ENCODE results near the gene SENP2.
"Not testable (repeated sequence)": the region's sequence is repeated elsewhere in the genome, so short reads cannot be mapped to it uniquely, and the experiment has no call there.

SENP2 gene

DNA sequence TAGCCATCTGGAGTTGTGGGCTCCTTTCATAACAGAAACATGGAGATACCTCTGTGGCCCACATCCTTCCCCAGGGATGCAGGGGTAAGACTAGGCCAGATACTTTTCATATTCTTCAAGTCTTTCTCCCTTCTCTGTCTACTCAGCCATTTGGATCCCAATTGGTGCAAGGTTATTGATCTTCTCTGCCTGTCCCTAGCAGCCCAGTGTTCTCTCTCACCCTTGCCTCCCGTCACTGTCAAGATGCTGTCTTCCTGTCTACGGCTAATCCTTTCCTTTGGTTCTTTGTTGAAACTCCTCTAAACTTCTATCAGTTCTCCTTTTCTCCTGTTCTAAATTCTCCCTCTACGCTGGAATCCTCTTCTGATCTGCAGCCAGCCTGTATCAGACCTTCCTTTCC is 51.3 kb downstream of the SENP2 start:
- no peaks in the 10 kb centered on the region for H3K9me3 ChIP-seq (replicated peaks; ENCODE audit: insufficient read depth, low read length)
- no peaks in the 10 kb centered on the region for H3K27me3 ChIP-seq (replicated peaks; ENCODE audit: insufficient read depth, low read length)
- no peak overlapping the region for H3K27ac ChIP-seq (ENCODE audit: low read length)
- H2AFZ ChIP-seq (ENCODE audit: low read length): no peak overlapping the region
- H3K9me2 ChIP-seq (replicated peaks; ENCODE audit: insufficient read depth, low read length): no peaks in the 10 kb centered on the region
- no peak for DNase-seq
- TF ChIP-seq EZH2phosphoT487 (IDR thresholded peaks at IDR 0.05; ENCODE audit: low read length) (no peak), EZH2 (optimal IDR thresholded peaks at IDR 0.05; ENCODE audit: low read depth, low read length) (no peak)
- TF ChIP-seq, protein P1, sequence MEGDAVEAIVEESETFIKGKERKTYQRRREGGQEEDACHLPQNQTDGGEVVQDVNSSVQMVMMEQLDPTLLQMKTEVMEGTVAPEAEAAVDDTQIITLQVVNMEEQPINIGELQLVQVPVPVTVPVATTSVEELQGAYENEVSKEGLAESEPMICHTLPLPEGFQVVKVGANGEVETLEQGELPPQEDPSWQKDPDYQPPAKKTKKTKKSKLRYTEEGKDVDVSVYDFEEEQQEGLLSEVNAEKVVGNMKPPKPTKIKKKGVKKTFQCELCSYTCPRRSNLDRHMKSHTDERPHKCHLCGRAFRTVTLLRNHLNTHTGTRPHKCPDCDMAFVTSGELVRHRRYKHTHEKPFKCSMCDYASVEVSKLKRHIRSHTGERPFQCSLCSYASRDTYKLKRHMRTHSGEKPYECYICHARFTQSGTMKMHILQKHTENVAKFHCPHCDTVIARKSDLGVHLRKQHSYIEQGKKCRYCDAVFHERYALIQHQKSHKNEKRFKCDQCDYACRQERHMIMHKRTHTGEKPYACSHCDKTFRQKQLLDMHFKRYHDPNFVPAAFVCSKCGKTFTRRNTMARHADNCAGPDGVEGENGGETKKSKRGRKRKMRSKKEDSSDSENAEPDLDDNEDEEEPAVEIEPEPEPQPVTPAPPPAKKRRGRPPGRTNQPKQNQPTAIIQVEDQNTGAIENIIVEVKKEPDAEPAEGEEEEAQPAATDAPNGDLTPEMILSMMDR (IDR thresholded peaks at IDR 0.05; ENCODE audit: low read length): no peak
- H3K9ac ChIP-seq (ENCODE audit: low read length): no peak overlapping the region
- no peaks in the 10 kb centered on the region for H3K36me3 ChIP-seq (replicated peaks; ENCODE audit: insufficient read depth, low read length)
- peaks cover 5% of the 10 kb centered on the region; the same call in 1 of the 2 replicates for H3K4me1 ChIP-seq (ENCODE audit: low read length)
- no peak overlapping the region for H3K4me3 ChIP-seq (ENCODE audit: low read length)
- 0 out of 2 replicates have a peak, but pooled peaks cover 3% of the 10 kb centered on the region for H3F3A ChIP-seq (ENCODE audit: insufficient read depth, low read length)
- H3K79me2 ChIP-seq (ENCODE audit: low read length): no peaks in the 10 kb centered on the region
- H3K4me2 ChIP-seq (ENCODE audit: low read depth, low read length): no peak overlapping the region
- no peaks in the 10 kb centered on the region for H4K20me1 ChIP-seq (ENCODE audit: insufficient read depth, low read length)

DNA sequence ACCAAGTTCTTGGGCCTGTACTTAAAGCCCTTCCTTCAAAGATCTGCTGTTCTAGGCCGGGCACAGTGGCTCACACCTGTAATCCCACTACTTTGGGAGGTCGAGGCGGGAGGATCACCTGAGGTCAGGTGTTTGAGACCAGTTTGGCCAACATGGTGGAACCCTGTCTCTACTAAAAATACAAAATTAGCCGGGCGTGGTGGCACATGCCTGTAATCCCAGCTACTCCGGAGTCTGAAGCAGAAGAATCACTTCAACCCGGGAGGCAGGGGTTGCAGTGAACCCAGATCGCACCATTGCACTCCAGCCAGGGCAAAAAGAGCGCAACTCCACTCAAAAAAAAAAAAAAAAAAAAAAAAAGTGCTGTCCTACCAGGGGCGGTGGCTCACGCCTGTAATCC is 52.6 kb downstream of the SENP2 start:
- not testable (repeated sequence) for DNase-seq; H3F3A ChIP-seq (ENCODE audit: insufficient read depth, low read length); H3K9ac ChIP-seq (ENCODE audit: low read length); H4K20me1 ChIP-seq (ENCODE audit: insufficient read depth, low read length); H3K4me3 ChIP-seq (ENCODE audit: low read length); H3K27ac ChIP-seq (ENCODE audit: low read length); H2AFZ ChIP-seq (ENCODE audit: low read length); H3K9me2 ChIP-seq (replicated peaks; ENCODE audit: insufficient read depth, low read length); H3K4me1 ChIP-seq (ENCODE audit: low read length); H3K4me2 ChIP-seq (ENCODE audit: low read depth, low read length); H3K36me3 ChIP-seq (replicated peaks; ENCODE audit: insufficient read depth, low read length); H3K79me2 ChIP-seq (ENCODE audit: low read length); H3K9me3 ChIP-seq (replicated peaks; ENCODE audit: insufficient read depth, low read length); H3K27me3 ChIP-seq (replicated peaks; ENCODE audit: insufficient read depth, low read length)

DNA sequence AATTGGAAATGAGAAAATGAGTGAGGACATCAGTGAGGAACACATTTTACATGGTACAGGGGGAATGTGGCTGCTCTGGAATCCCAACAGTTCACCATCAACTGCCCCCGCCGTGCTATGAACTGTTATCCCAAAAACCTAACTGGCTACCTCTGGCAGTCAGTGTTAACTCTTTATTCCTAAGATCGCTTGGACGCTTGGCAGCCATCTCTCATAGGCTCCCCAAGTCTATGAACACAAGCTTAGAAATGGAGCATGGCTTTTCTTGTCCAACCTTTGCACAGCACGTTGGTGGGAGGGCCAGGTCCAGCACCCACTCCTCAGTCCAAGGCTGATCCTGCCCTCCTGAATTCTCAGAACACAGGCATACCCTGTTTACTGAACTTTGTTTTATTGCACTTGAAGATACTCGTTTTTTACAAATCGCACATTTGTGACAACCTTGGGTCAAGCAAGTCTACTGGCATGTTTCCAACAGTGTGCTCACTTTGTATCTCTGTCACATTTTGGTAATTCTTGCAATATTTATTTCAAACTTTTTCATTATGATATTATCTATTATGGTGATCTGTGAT is 53.6 kb downstream of the SENP2 start:
- H3K27me3 ChIP-seq (replicated peaks; ENCODE audit: insufficient read depth, low read length): no peaks in the 10 kb centered on the region
- H2AFZ ChIP-seq (ENCODE audit: low read length): no peak overlapping the region
- DNase-seq: no peak
- no peaks in the 10 kb centered on the region for H4K20me1 ChIP-seq (ENCODE audit: insufficient read depth, low read length)
- H3K4me3 ChIP-seq (ENCODE audit: low read length): no peak overlapping the region
- no peaks in the 10 kb centered on the region for H3K79me2 ChIP-seq (ENCODE audit: low read length)
- H3K36me3 ChIP-seq (replicated peaks; ENCODE audit: insufficient read depth, low read length): no peaks in the 10 kb centered on the region
- H3K4me1 ChIP-seq (ENCODE audit: low read length): peaks cover 5% of the 10 kb centered on the region; the same call in 1 of the 2 replicates
- TF ChIP-seq, protein P1 (IDR thresholded peaks at IDR 0.05; ENCODE audit: low read length): no peak
- TF ChIP-seq EZH2phosphoT487 (IDR thresholded peaks at IDR 0.05; ENCODE audit: low read length) (no peak), EZH2 (optimal IDR thresholded peaks at IDR 0.05; ENCODE audit: low read depth, low read length) (no peak)
- H3K9me2 ChIP-seq (replicated peaks; ENCODE audit: insufficient read depth, low read length): no peaks in the 10 kb centered on the region
- H3K4me2 ChIP-seq (ENCODE audit: low read depth, low read length): no peak overlapping the region
- H3K9ac ChIP-seq (ENCODE audit: low read length): no peak overlapping the region
- H3K9me3 ChIP-seq (replicated peaks; ENCODE audit: insufficient read depth, low read length): no peaks in the 10 kb centered on the region
- 0 out of 2 replicates have a peak, but pooled peaks cover 3% of the 10 kb centered on the region for H3F3A ChIP-seq (ENCODE audit: insufficient read depth, low read length)
- no peak overlapping the region for H3K27ac ChIP-seq (ENCODE audit: low read length)

DNA sequence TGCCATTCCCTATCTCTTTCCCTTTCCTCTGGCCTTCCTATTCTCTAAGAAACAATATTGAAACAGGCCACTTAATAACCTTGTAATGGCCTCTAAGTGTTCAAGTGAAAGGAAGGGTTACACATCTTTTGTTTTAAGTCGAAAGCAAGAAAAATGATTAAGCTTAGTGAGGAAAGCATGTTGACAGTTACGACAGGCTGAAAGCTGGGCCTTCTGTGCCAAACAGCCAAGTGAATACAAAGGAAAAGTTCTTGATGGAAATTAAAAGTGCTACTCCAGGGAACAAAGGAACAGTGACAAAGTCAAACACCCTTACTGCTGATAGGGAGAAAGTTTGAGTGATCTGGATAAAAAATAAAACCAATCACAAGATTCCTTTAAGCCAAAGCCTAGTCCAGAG is 54.2 kb downstream of the SENP2 start:
- peaks cover 2% of the 10 kb centered on the region; the same call in 1 of the 2 replicates for H3K4me1 ChIP-seq (ENCODE audit: low read length)
- no peak for DNase-seq
- no peak overlapping the region for H2AFZ ChIP-seq (ENCODE audit: low read length)
- H3K27ac ChIP-seq (ENCODE audit: low read length): no peak overlapping the region
- no peak overlapping the region for H3K4me2 ChIP-seq (ENCODE audit: low read depth, low read length)
- no peak overlapping the region for H3K4me3 ChIP-seq (ENCODE audit: low read length)
- H3K9me3 ChIP-seq (replicated peaks; ENCODE audit: insufficient read depth, low read length): no peaks in the 10 kb centered on the region
- no peaks in the 10 kb centered on the region for H3K36me3 ChIP-seq (replicated peaks; ENCODE audit: insufficient read depth, low read length)
- H3K9ac ChIP-seq (ENCODE audit: low read length): no peak overlapping the region
- no peak for TF ChIP-seq EZH2phosphoT487 (IDR thresholded peaks at IDR 0.05; ENCODE audit: low read length)
- TF ChIP-seq, protein P1 (IDR thresholded peaks at IDR 0.05; ENCODE audit: low read length): no peak
- no peak for TF ChIP-seq EZH2 (optimal IDR thresholded peaks at IDR 0.05; ENCODE audit: low read depth, low read length)
- no peaks in the 10 kb centered on the region for H3K9me2 ChIP-seq (replicated peaks; ENCODE audit: insufficient read depth, low read length)
- H3K27me3 ChIP-seq (replicated peaks; ENCODE audit: insufficient read depth, low read length): no peaks in the 10 kb centered on the region
- H4K20me1 ChIP-seq (ENCODE audit: insufficient read depth, low read length): no peaks in the 10 kb centered on the region
- no peaks in the 10 kb centered on the region for H3K79me2 ChIP-seq (ENCODE audit: low read length)
- H3F3A ChIP-seq (ENCODE audit: insufficient read depth, low read length): 0 out of 2 replicates have a peak, but pooled peaks cover under 1% of the 10 kb centered on the region

DNA sequence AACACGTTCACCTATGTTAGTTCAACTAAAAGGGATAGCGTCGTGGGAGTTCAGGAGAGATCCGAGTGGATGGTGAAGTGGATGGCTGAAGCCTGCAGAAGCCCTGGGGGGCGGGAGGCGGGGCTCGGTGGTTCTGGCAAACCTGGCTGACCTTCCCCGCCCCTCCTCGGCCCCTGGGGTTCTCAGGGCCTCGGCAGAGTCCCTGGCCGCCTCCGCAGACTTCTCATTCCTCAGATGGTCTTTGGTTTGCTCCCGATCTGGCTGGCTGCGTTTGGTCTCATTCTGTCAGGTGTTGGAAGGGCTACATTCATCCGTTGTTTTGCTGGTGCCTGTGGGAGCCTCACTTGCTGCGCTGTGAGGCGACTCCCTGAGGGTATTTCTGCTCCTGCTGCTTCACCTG is 59.1 kb downstream of the SENP2 start:
- H2AFZ ChIP-seq (ENCODE audit: low read length); H3K36me3 ChIP-seq (replicated peaks; ENCODE audit: insufficient read depth, low read length): not testable (repeated sequence)

More for the DNA sequence above, 59.1 kb downstream of the SENP2 start:
- not testable (repeated sequence) for H4K20me1 ChIP-seq (ENCODE audit: insufficient read depth, low read length); H3K4me3 ChIP-seq (ENCODE audit: low read length); H3F3A ChIP-seq (ENCODE audit: insufficient read depth, low read length); H3K27me3 ChIP-seq (replicated peaks; ENCODE audit: insufficient read depth, low read length); H3K27ac ChIP-seq (ENCODE audit: low read length); H3K4me1 ChIP-seq (ENCODE audit: low read length); H3K9ac ChIP-seq (ENCODE audit: low read length); H3K79me2 ChIP-seq (ENCODE audit: low read length); H3K9me3 ChIP-seq (replicated peaks; ENCODE audit: insufficient read depth, low read length); DNase-seq; H3K9me2 ChIP-seq (replicated peaks; ENCODE audit: insufficient read depth, low read length); H3K4me2 ChIP-seq (ENCODE audit: low read depth, low read length)
